Stimulated activated naive B cell treated with anti-CD40 and anti-IgM and Interleukin-4, amounts not matched to agents 10 μg/mL and 1 μg/mL and 100 μg/mL, for 72 hours (primary cell): ENCODE data around the gene SAP30BP.

Experiments
- ATAC-seq, 2 donors: fragments of 150-1000 bp; cut with Tn5 transposase; replicated peaks; 2 replicates each; pipeline ENCODE4 v1.10.0; 2021; ENCODE audit warnings: moderate library complexity in 1 of 2
- DNase-seq: peaks from one replicate; pipeline ENCODE4 v3.0.0; 2021
- H3K27ac Mint-ChIP-seq: one replicate; pipeline ENCODE4 v1.8.0; 2022; ENCODE audit warnings: mild to moderate bottlenecking, mixed read lengths
- H3K27me3 Mint-ChIP-seq, 2 donors: one replicate each; pipeline ENCODE4 v1.8.0; 2022; ENCODE audit warnings: mixed read lengths in 2 of 2
- H3K36me3 Mint-ChIP-seq, 2 donors: one replicate each; pipeline ENCODE4 v1.8.0; 2022; ENCODE audit warnings: mixed read lengths in 2 of 2, mild to moderate bottlenecking in 1 of 2
- H3K4me1 Mint-ChIP-seq, 2 donors: one replicate each; pipeline ENCODE4 v1.8.0; 2022; ENCODE audit warnings: mixed read lengths in 2 of 2, mild to moderate bottlenecking in 1 of 2
- H3K4me3 Mint-ChIP-seq, 2 donors: one replicate each; pipeline ENCODE4 v1.8.0; 2022; ENCODE audit warnings: mild to moderate bottlenecking in 2 of 2, mixed read lengths in 2 of 2, moderate library complexity in 1 of 2
- H3K9me3 Mint-ChIP-seq, 2 donors: one replicate each; pipeline ENCODE4 v1.8.0; 2022; ENCODE audit warnings: mixed read lengths in 2 of 2, mild to moderate bottlenecking in 1 of 2

SAP30BP gene

DNA sequence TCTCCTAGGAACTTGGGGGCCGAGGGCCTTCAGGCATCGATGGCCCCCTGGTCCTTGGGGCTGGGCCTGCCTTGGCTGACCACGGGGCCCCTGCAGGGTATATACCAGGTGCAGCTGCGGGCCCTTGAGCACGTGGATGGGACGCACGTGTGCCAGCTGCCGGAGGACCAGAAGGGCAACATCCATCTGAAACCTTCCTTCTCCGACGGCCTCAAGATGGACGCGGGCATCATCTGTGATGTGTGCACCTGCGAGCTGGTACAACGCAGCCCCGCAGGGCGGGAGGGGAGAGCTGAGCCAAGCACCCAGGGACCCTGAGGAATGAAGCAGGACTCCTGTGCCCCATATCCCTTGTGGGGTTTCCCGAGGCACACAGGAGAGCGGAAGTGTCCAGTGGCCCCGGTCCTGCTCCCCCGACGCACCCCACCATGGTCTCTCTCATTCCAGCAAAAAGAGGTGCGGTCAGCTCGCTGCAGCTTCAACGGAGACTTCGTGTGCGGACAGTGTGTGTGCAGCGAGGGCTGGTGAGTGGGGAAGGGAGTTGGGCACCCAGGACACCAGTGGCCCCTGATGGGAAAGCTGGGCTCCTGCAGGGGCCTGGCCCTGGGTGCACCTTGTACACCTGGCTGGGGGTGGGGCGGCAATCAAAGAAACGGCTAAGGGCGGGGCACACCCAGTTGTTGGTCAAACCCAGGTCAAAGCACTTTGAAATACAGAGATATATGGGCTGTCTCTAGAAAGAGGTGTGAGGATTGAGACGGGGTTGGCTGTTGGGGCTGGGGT is 64.8 kb downstream of the SAP30BP start:
- no peak overlapping the region for H3K27ac Mint-ChIP-seq
- no peaks in the 10 kb centered on the region for H3K36me3 Mint-ChIP-seq
- peaks cover 0 to 7% of the 10 kb centered on the region in 2 donors for H3K27me3 Mint-ChIP-seq
- ATAC-seq (no peak), DNase-seq (no peak)
- no peak overlapping the region for H3K4me3 Mint-ChIP-seq
- H3K9me3 Mint-ChIP-seq = no peaks in the 10 kb centered on the region
- peaks cover 0 to 5% of the 10 kb centered on the region in 2 donors for H3K4me1 Mint-ChIP-seq

DNA sequence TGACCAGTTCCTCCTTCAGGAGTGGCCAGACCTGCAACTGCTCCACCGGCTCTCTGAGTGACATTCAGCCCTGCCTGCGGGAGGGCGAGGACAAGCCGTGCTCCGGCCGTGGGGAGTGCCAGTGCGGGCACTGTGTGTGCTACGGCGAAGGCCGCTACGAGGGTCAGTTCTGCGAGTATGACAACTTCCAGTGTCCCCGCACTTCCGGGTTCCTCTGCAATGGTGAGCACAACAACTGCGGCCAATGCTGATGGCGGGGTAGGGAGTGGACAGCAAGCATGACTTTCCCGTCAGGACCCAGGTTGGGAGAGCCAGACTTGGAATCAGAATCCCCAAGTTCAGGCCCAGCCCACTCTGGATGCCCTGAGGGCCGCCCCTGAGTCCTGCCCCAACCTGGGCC is 66.3 kb downstream of the SAP30BP start:
- Mint-ChIP-seq H3K27me3 (peaks cover 8 to 12% of the 10 kb centered on the region in 2 donors), H3K36me3 (no peaks in the 10 kb centered on the region), H3K27ac (no peak overlapping the region), H3K4me3 (no peak overlapping the region), H3K4me1 (peaks cover 8 to 12% of the 10 kb centered on the region in 2 donors), H3K9me3 (no peaks in the 10 kb centered on the region)
- ATAC-seq (no peak), DNase-seq (no peak)

GRCh38 chr17:75734674-75735294 is 67.6 kb downstream of the SAP30BP start:
- DNase-seq (no peak), ATAC-seq (no peak)
- peaks cover 9 to 12% of the 10 kb centered on the region in 2 donors for H3K27me3 Mint-ChIP-seq
- no peaks in the 10 kb centered on the region for H3K36me3 Mint-ChIP-seq
- no peak overlapping the region for H3K27ac Mint-ChIP-seq
- H3K4me3 Mint-ChIP-seq = no peak overlapping the region
- H3K9me3 Mint-ChIP-seq = no peaks in the 10 kb centered on the region
- H3K4me1 Mint-ChIP-seq = peaks cover 10 to 14% of the 10 kb centered on the region in 2 donors

- H3K27ac Mint-ChIP-seq = no peak overlapping the region
Measured at GRCh38 chr17:75736173-75736835, 69.2 kb downstream of the SAP30BP start.

DNA sequence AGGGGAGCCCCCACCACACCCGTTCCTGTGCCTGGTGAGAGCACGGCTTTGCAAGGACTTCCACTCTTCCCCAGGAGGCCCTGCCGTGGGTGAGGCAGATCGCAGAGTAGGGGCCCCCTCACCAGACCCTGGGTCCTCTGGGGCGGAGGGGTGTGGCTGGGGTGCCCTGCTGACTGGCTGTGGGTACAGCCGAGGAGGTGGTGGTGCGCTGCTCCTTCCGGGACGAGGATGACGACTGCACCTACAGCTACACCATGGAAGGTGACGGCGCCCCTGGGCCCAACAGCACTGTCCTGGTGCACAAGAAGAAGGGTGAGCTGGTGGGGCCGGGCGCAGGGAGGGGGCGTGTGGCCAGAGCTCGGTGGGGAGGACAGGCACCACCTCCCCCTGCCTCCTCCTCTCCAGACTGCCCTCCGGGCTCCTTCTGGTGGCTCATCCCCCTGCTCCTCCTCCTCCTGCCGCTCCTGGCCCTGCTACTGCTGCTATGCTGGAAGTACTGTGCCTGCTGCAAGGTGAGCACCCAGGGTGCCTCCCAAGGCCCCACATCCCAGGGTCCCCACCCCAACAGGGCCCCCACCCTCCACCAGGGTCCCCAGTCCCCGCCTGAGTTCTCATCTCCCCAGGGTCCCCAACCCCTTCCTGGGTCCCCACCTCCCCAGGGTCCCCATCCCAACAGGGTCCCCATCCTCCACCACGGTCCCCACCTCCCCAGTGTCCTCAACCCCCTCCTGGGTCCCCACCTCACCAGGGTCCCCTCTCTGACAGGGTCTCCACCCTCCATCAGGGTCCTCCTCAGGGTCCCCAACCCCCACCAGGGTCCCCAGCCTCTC is 70.2 kb downstream of the SAP30BP start:
- Mint-ChIP-seq H3K36me3 (no peaks in the 10 kb centered on the region), H3K9me3 (no peaks in the 10 kb centered on the region), H3K27ac (no peak overlapping the region), H3K4me3 (peak overlapping the region in 1 of 2 donors; percentile 22), H3K27me3 (peaks cover 12 to 14% of the 10 kb centered on the region in 2 donors), H3K4me1 (peaks cover 10 to 14% of the 10 kb centered on the region in 2 donors)
- ATAC-seq (no peak), DNase-seq (no peak)

More at GRCh38 chr17:75736173-75736835, 69.2 kb downstream of the SAP30BP start:
- no peak overlapping the region for H3K4me3 Mint-ChIP-seq
- no peak for DNase-seq
- H3K36me3 Mint-ChIP-seq = no peaks in the 10 kb centered on the region
- no peak for ATAC-seq
- peaks cover 12 to 13% of the 10 kb centered on the region in 2 donors for H3K27me3 Mint-ChIP-seq
- H3K4me1 Mint-ChIP-seq = peaks cover 10 to 14% of the 10 kb centered on the region in 2 donors
- no peaks in the 10 kb centered on the region for H3K9me3 Mint-ChIP-seq

GRCh38 chr17:75738218-75738802 is 71.2 kb downstream of the SAP30BP start:
- H3K27ac Mint-ChIP-seq = peak overlapping the region; percentile 65

GRCh38 chr17:75739174-75739573 is 72.0 kb downstream of the SAP30BP start:
- H3K27me3 Mint-ChIP-seq = peaks cover 12 to 14% of the 10 kb centered on the region in 2 donors

More at GRCh38 chr17:75738218-75738802, 71.2 kb downstream of the SAP30BP start:
- peak overlapping the region; percentile 1 to 14 for H3K4me3 Mint-ChIP-seq
- DNase-seq (peak; percentile 46), ATAC-seq (peak; percentile 82 to 93)
- H3K27me3 Mint-ChIP-seq = peaks cover 12 to 14% of the 10 kb centered on the region in 2 donors
- no peaks in the 10 kb centered on the region for H3K36me3 Mint-ChIP-seq
- no peaks in the 10 kb centered on the region for H3K9me3 Mint-ChIP-seq
- H3K4me1 Mint-ChIP-seq = peaks cover 10 to 14% of the 10 kb centered on the region in 2 donors

DNA sequence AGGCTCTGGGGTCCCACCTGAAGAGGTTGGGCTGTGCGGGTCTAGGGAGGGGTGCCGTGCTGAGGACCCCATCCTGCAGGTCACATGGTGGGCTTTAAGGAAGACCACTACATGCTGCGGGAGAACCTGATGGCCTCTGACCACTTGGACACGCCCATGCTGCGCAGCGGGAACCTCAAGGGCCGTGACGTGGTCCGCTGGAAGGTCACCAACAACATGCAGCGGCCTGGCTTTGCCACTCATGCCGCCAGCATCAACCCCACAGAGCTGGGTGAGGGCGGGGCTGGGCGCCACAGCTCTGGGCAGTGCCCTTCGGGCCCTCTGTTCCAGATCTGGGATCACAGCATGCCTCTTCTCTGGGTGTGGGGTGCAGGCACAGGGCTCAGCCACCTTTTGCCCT is 72.7 kb downstream of the SAP30BP start:
- H3K27me3 Mint-ChIP-seq = peaks cover 12 to 14% of the 10 kb centered on the region in 2 donors
- no peak overlapping the region for H3K4me3 Mint-ChIP-seq
- peaks cover 10 to 11% of the 10 kb centered on the region in 2 donors for H3K4me1 Mint-ChIP-seq
- H3K9me3 Mint-ChIP-seq = no peaks in the 10 kb centered on the region
- no peaks in the 10 kb centered on the region for H3K36me3 Mint-ChIP-seq
- DNase-seq (no peak), ATAC-seq (no peak)
- no peak overlapping the region for H3K27ac Mint-ChIP-seq

More at GRCh38 chr17:75739174-75739573, 72.0 kb downstream of the SAP30BP start:
- Mint-ChIP-seq H3K9me3 (no peaks in the 10 kb centered on the region), H3K36me3 (no peaks in the 10 kb centered on the region), H3K27ac (no peak overlapping the region), H3K4me3 (no peak overlapping the region), H3K4me1 (peaks cover 10 to 14% of the 10 kb centered on the region in 2 donors)
- ATAC-seq (no peak), DNase-seq (no peak)

DNA sequence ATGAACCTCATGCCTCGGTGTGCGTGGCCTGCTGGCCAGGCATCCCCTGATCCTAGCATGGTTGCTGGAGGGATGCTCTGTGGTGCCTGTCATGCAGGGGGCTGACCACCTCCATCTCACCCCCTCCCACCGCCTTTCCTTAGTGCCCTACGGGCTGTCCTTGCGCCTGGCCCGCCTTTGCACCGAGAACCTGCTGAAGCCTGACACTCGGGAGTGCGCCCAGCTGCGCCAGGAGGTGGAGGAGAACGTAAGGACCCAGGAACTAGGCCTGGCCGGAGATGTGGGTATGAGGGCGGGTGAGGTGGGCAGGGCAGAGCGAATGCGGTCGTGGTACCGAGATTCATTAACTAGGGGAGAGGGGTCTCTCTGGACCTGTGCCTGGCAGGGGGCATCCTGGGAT is 73.1 kb downstream of the SAP30BP start:
- Mint-ChIP-seq H3K9me3 (no peaks in the 10 kb centered on the region), H3K4me1 (peaks cover 10 to 11% of the 10 kb centered on the region in 2 donors), H3K27me3 (peaks cover 12 to 14% of the 10 kb centered on the region in 2 donors), H3K4me3 (no peak overlapping the region), H3K27ac (no peak overlapping the region), H3K36me3 (no peaks in the 10 kb centered on the region)
- ATAC-seq (no peak), DNase-seq (no peak)

DNA sequence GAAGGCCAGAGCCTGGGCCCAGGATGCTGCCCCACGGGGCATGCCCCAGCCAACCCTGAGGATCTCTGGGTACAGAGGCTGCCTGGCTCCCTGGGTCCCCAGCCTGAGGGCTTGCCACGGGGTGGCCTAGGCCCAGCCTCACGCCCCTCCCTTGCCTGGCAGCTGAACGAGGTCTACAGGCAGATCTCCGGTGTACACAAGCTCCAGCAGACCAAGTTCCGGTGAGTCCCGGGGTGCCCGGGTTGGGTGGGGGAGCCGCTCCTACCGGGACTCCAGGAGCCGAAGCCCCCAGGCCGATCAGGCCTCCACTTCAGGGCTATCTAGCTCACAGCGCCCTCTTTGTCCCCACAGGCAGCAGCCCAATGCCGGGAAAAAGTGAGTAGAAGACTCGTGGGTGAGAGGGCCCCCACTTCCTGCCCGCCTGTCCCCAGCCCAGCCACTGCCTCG is 73.5 kb downstream of the SAP30BP start:
- Mint-ChIP-seq H3K4me1 (peaks cover 10 to 11% of the 10 kb centered on the region in 2 donors), H3K9me3 (no peaks in the 10 kb centered on the region), H3K4me3 (no peak overlapping the region), H3K36me3 (no peaks in the 10 kb centered on the region), H3K27ac (no peak overlapping the region), H3K27me3 (peaks cover 12 to 14% of the 10 kb centered on the region in 2 donors)
- DNase-seq (no peak), ATAC-seq (no peak)

- no peak for DNase-seq
- no peaks in the 10 kb centered on the region for H3K36me3 Mint-ChIP-seq
- H3K9me3 Mint-ChIP-seq = no peaks in the 10 kb centered on the region
- peaks cover 9 to 10% of the 10 kb centered on the region in 2 donors for H3K4me1 Mint-ChIP-seq
- no peak overlapping the region for H3K4me3 Mint-ChIP-seq
- no peak overlapping the region for H3K27ac Mint-ChIP-seq
- ATAC-seq = no peak
- peaks cover 5 to 14% of the 10 kb centered on the region in 2 donors for H3K27me3 Mint-ChIP-seq
Measured at GRCh38 chr17:75742337-75742736, 75.2 kb downstream of the SAP30BP start.

- no peak overlapping the region for H3K27ac Mint-ChIP-seq
- no peaks in the 10 kb centered on the region for H3K36me3 Mint-ChIP-seq
- no peak for DNase-seq
- no peak overlapping the region for H3K4me3 Mint-ChIP-seq
- peaks cover 5 to 7% of the 10 kb centered on the region in 2 donors for H3K4me1 Mint-ChIP-seq
- no peak for ATAC-seq
- no peaks in the 10 kb centered on the region for H3K9me3 Mint-ChIP-seq
- peaks cover 4 to 11% of the 10 kb centered on the region in 2 donors for H3K27me3 Mint-ChIP-seq
Measured at GRCh38 chr17:75743625-75744206, 76.6 kb downstream of the SAP30BP start.

- no peak for ATAC-seq
- Mint-ChIP-seq H3K4me3 (no peak overlapping the region), H3K27me3 (peaks cover 4 to 6% of the 10 kb centered on the region in 2 donors), H3K4me1 (peaks cover 10 to 16% of the 10 kb centered on the region in 2 donors), H3K27ac (peak overlapping the region; percentile 14), H3K9me3 (no peaks in the 10 kb centered on the region), H3K36me3 (no peaks in the 10 kb centered on the region)
- DNase-seq = no peak
Measured at GRCh38 chr17:75748706-75749105, 81.6 kb downstream of the SAP30BP start.
